Astrocyte (in vitro differentiated cells and primary cell): ENCODE measurements around the gene TINAG. TPM values are rescaled to one million over a fixed set of nuclear protein-coding genes. Genes with fewer than 3 reads are reported as not detected.

Source experiments
- DNase-seq: peaks from one replicate; pipeline ENCODE4 v3.0.0-alpha.2; 2010; ENCODE audit warnings: low read depth
- FAIRE-seq: peaks from 2 replicates; lab custom pipeline; 2011; peaks lifted over from hg19 to GRCh38; lab: Jason Lieb, UNC
- H2AFZ ChIP-seq: 2 replicates; pipeline ENCODE4 v1.6.0; 2012; ENCODE audit warnings: low read depth, low read length, inconsistent platforms
- H3K27ac ChIP-seq: 2 replicates; pipeline ENCODE4 v1.5.1; 2011; ENCODE audit warnings: low read depth, low read length, inconsistent platforms
- H3K27me3 ChIP-seq: 2 replicates; pipeline ENCODE4 v1.6.0; 2011; ENCODE audit warnings: low read length, inconsistent platforms; ENCODE audit not compliant: insufficient read depth
- H3K36me3 ChIP-seq: 2 replicates; pipeline ENCODE4 v1.5.1; 2011; ENCODE audit warnings: low read length, inconsistent platforms; ENCODE audit not compliant: insufficient read depth
- H3K4me1 ChIP-seq: 2 replicates; pipeline ENCODE4 v1.5.1; 2011; ENCODE audit warnings: low read length, inconsistent platforms; ENCODE audit not compliant: insufficient read depth
- H3K4me2 ChIP-seq: 2 replicates; pipeline ENCODE4 v1.6.0; 2012; ENCODE audit warnings: low read length, inconsistent platforms
- H3K4me3 ChIP-seq: 2 replicates; pipeline ENCODE4 v1.5.1; 2011; ENCODE audit warnings: low read depth, mild to moderate bottlenecking, low read length, inconsistent platforms; ENCODE audit not compliant: insufficient read depth
- H3K79me2 ChIP-seq: 2 replicates; pipeline ENCODE4 v1.6.0; 2012; ENCODE audit warnings: mild to moderate bottlenecking, low read length, inconsistent platforms; ENCODE audit not compliant: insufficient read depth
- H3K9ac ChIP-seq: 2 replicates; pipeline ENCODE4 v1.6.0; 2012; ENCODE audit warnings: mild to moderate bottlenecking, low read length, inconsistent platforms
- H3K9me3 ChIP-seq: 2 replicates; pipeline ENCODE4 v1.5.1; 2012; ENCODE audit warnings: low read depth, mild to moderate bottlenecking, low read length, inconsistent platforms; ENCODE audit not compliant: insufficient read depth
- H4K20me1 ChIP-seq: 2 replicates; pipeline ENCODE4 v1.6.0; 2012; ENCODE audit warnings: low read length, inconsistent platforms; ENCODE audit not compliant: insufficient read depth
- H3K27ac Mint-ChIP-seq: one replicate; pipeline ENCODE4 v1.8.0; 2021; ENCODE audit warnings: mild to moderate bottlenecking, mixed read lengths; ENCODE audit not compliant: unreplicated experiment
- H3K27me3 Mint-ChIP-seq: one replicate; pipeline ENCODE4 v1.8.0; 2021; ENCODE audit warnings: low read depth, mixed read lengths; ENCODE audit not compliant: unreplicated experiment
- H3K36me3 Mint-ChIP-seq: one replicate; pipeline ENCODE4 v1.8.0; 2021; ENCODE audit warnings: low read depth, mixed read lengths; ENCODE audit not compliant: unreplicated experiment
- H3K4me1 Mint-ChIP-seq: one replicate; pipeline ENCODE4 v1.8.0; 2021; ENCODE audit warnings: low read depth, mixed read lengths; ENCODE audit not compliant: unreplicated experiment
- H3K4me3 Mint-ChIP-seq: one replicate; pipeline ENCODE4 v1.8.0; 2021; ENCODE audit warnings: mild to moderate bottlenecking, moderate library complexity, mixed read lengths; ENCODE audit not compliant: unreplicated experiment
- H3K9me3 Mint-ChIP-seq: one replicate; pipeline ENCODE4 v1.8.0; 2021; ENCODE audit warnings: mild to moderate bottlenecking, mixed read lengths; ENCODE audit not compliant: unreplicated experiment
- EZH2 ChIP-seq: IDR thresholded peaks from 2 replicates; pipeline ENCODE4 v1.6.1; 2012; ENCODE audit warnings: mild to moderate bottlenecking, low read length, inconsistent platforms; ENCODE audit not compliant: insufficient read depth
- total RNA-seq: library from RNA; stranded (reverse); gene quantifications from 2 replicates; pipeline ENCODE4 v1.2.1, GENCODE V29; 2021
- TF ChIP-seq, protein P1 (sequence below): IDR thresholded peaks from 2 replicates; pipeline ENCODE4 v1.5.1; 2011; ENCODE audit warnings: low read depth, mild to moderate bottlenecking, inconsistent platforms, low read length, moderate library complexity; ENCODE audit not compliant: insufficient read depth

Gene TINAG
- total RNA-seq, 1 donor from 2014 or later: not detected

DNA sequence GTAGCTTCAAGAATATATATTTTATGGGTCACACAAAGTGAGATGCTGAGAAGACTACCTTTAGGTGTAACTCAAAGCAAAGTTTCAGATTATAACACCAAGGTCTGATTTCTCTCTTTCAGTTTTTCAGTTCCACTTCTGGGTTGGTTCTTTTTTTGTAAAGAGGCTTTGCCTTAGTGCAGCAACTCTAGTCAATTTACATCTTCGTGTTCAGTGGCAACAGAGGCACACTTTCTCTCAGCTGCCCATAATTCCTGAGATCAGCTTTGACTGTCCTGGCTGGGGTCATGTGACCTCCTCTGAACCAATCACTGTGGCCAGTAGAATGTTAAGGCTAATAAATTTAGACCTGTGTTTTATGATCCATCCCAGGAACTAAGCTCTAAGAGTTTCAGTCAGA lies 120.2 kb downstream of the TINAG start:
- Mint-ChIP-seq H3K9me3 (peaks cover 1% of the 10 kb centered on the region), H3K36me3 (no peaks in the 10 kb centered on the region), H3K27me3 (no peaks in the 10 kb centered on the region), H3K27ac (no peak overlapping the region), H3K4me3 (no peak overlapping the region), H3K4me1 (no peaks in the 10 kb centered on the region)
- H2AFZ ChIP-seq: no peak overlapping the region
- FAIRE-seq: no peak
- H3K79me2 ChIP-seq: no peaks in the 10 kb centered on the region
- no peaks in the 10 kb centered on the region for H3K36me3 ChIP-seq
- H4K20me1 ChIP-seq: no peaks in the 10 kb centered on the region
- H3K27me3 ChIP-seq: no peaks in the 10 kb centered on the region
- no peak overlapping the region for H3K27ac ChIP-seq
- no peaks in the 10 kb centered on the region for H3K9me3 ChIP-seq
- no peak overlapping the region for H3K9ac ChIP-seq
- H3K4me3 ChIP-seq: no peak overlapping the region
- TF ChIP-seq, protein P1, sequence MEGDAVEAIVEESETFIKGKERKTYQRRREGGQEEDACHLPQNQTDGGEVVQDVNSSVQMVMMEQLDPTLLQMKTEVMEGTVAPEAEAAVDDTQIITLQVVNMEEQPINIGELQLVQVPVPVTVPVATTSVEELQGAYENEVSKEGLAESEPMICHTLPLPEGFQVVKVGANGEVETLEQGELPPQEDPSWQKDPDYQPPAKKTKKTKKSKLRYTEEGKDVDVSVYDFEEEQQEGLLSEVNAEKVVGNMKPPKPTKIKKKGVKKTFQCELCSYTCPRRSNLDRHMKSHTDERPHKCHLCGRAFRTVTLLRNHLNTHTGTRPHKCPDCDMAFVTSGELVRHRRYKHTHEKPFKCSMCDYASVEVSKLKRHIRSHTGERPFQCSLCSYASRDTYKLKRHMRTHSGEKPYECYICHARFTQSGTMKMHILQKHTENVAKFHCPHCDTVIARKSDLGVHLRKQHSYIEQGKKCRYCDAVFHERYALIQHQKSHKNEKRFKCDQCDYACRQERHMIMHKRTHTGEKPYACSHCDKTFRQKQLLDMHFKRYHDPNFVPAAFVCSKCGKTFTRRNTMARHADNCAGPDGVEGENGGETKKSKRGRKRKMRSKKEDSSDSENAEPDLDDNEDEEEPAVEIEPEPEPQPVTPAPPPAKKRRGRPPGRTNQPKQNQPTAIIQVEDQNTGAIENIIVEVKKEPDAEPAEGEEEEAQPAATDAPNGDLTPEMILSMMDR: no peak
- TF ChIP-seq EZH2: no peak
- no peak for DNase-seq
- no peak overlapping the region for H3K4me2 ChIP-seq
- peaks cover 4% of the 10 kb centered on the region for H3K4me1 ChIP-seq

DNA sequence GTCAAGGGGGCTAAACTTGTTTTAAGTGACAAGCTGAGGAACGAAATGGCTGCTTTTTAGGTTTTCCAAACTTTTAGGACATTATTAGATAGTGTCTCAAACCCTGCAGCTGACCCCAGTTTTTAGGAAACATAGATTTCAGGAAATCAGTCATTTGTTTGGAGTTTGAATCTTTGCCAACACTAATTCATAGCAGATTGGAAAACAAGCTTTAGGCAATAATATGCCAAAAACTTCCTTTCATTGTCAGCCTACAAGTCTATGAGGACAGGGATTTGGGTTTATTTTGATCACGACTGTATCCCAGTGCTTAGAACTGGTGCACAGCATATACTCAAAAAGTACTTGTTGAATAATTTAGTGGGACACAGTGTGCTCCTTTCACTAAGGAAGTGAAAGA lies 123.2 kb downstream of the TINAG start:
- no peaks in the 10 kb centered on the region for H3K27me3 Mint-ChIP-seq
- no peaks in the 10 kb centered on the region for H3K36me3 Mint-ChIP-seq

More for the DNA sequence above, 123.2 kb downstream of the TINAG start:
- H3K4me3 ChIP-seq: no peak overlapping the region
- DNase-seq (no peak), FAIRE-seq (no peak)
- no peak for TF ChIP-seq EZH2
- TF ChIP-seq, protein P1: no peak
- no peak overlapping the region for H3K4me3 Mint-ChIP-seq
- H3K36me3 ChIP-seq: no peaks in the 10 kb centered on the region
- no peaks in the 10 kb centered on the region for H4K20me1 ChIP-seq
- H3K4me1 Mint-ChIP-seq: no peaks in the 10 kb centered on the region
- H3K27ac ChIP-seq: no peak overlapping the region
- H3K79me2 ChIP-seq: no peaks in the 10 kb centered on the region
- peaks cover 1% of the 10 kb centered on the region for H3K9me3 Mint-ChIP-seq
- peaks cover 4% of the 10 kb centered on the region for H3K4me1 ChIP-seq
- no peaks in the 10 kb centered on the region for H3K9me3 ChIP-seq
- no peak overlapping the region for H3K27ac Mint-ChIP-seq
- H3K9ac ChIP-seq: no peak overlapping the region
- no peaks in the 10 kb centered on the region for H3K27me3 ChIP-seq
- no peak overlapping the region for H3K4me2 ChIP-seq
- no peak overlapping the region for H2AFZ ChIP-seq

Other genes with a start within 250 kb of the TINAG start
- gene MLIP, start 197.0 kb upstream of the TINAG start, total RNA-seq: 0.55 TPM in 1 of 2 replicates, not detected in the other